ENCODE measurements around the gene PPP1R1B. TPM values are rescaled to one million over a fixed set of nuclear protein-coding genes. Genes with fewer than 3 reads are reported as not detected.

PPP1R1B gene
- total RNA-seq, 1 donor from 2014 or later, result not detected

GRCh38 chr17:39617100-39617445 lies 9.7 kb upstream of the PPP1R1B start:
- TF ChIP-seq CTCF (IDR thresholded peaks at IDR 0.05; ENCODE audit: unreplicated experiment), result no peak
- H3K36me3 Mint-ChIP-seq (ENCODE audit: insufficient read depth), result no peaks in the 10 kb centered on the region
- H3K9me3 Mint-ChIP-seq (ENCODE audit: low read depth), result no peaks in the 10 kb centered on the region
- peaks cover 77% of the 10 kb centered on the region for H3K27me3 Mint-ChIP-seq
- H3K4me1 Mint-ChIP-seq (ENCODE audit: low read depth), result no peaks in the 10 kb centered on the region
- DNase-seq (ENCODE audit: low spot score, unreplicated experiment), result no peak
- peak overlapping the region; percentile 31 for H3K4me3 Mint-ChIP-seq (ENCODE audit: low read depth)
- no peak overlapping the region for H3K27ac Mint-ChIP-seq

- TF ChIP-seq CTCF (IDR thresholded peaks at IDR 0.05; ENCODE audit: unreplicated experiment), result no peak
- Mint-ChIP-seq H3K27me3 (peaks cover 79% of the 10 kb centered on the region), H3K27ac (no peak overlapping the region), H3K36me3 (ENCODE audit: insufficient read depth) (no peaks in the 10 kb centered on the region), H3K4me3 (ENCODE audit: low read depth) (peak overlapping the region; percentile 71), H3K4me1 (ENCODE audit: low read depth) (no peaks in the 10 kb centered on the region), H3K9me3 (ENCODE audit: low read depth) (no peaks in the 10 kb centered on the region)
- DNase-seq (ENCODE audit: low spot score, unreplicated experiment), result no peak
Observed at GRCh38 chr17:39617446-39618245, 9.1 kb upstream of the PPP1R1B start.

- DNase-seq (ENCODE audit: low spot score, unreplicated experiment), result no peak
- H3K36me3 Mint-ChIP-seq (ENCODE audit: insufficient read depth), result no peaks in the 10 kb centered on the region
- no peaks in the 10 kb centered on the region for H3K4me1 Mint-ChIP-seq (ENCODE audit: low read depth)
- no peak overlapping the region for H3K27ac Mint-ChIP-seq
- H3K4me3 Mint-ChIP-seq (ENCODE audit: low read depth), result peak overlapping the region; percentile 71
- no peaks in the 10 kb centered on the region for H3K9me3 Mint-ChIP-seq (ENCODE audit: low read depth)
- H3K27me3 Mint-ChIP-seq, result peaks cover 73% of the 10 kb centered on the region
- no peak for TF ChIP-seq CTCF (IDR thresholded peaks at IDR 0.05; ENCODE audit: unreplicated experiment)
Observed at GRCh38 chr17:39618246-39618913, 8.4 kb upstream of the PPP1R1B start.

- H3K27me3 Mint-ChIP-seq, result peaks cover 72% of the 10 kb centered on the region
- H3K4me1 Mint-ChIP-seq (ENCODE audit: low read depth), result no peaks in the 10 kb centered on the region
- H3K27ac Mint-ChIP-seq, result no peak overlapping the region
- TF ChIP-seq CTCF (IDR thresholded peaks at IDR 0.05; ENCODE audit: unreplicated experiment), result no peak
- H3K36me3 Mint-ChIP-seq (ENCODE audit: insufficient read depth), result no peaks in the 10 kb centered on the region
- H3K4me3 Mint-ChIP-seq (ENCODE audit: low read depth), result no peak overlapping the region
- H3K9me3 Mint-ChIP-seq (ENCODE audit: low read depth), result no peaks in the 10 kb centered on the region
- DNase-seq (ENCODE audit: low spot score, unreplicated experiment), result no peak
Observed at GRCh38 chr17:39618956-39619785, 7.6 kb upstream of the PPP1R1B start.

- Mint-ChIP-seq H3K4me3 (ENCODE audit: low read depth) (no peak overlapping the region), H3K4me1 (ENCODE audit: low read depth) (no peaks in the 10 kb centered on the region), H3K36me3 (ENCODE audit: insufficient read depth) (no peaks in the 10 kb centered on the region), H3K27ac (no peak overlapping the region), H3K27me3 (peaks cover 70% of the 10 kb centered on the region), H3K9me3 (ENCODE audit: low read depth) (no peaks in the 10 kb centered on the region)
- no peak for DNase-seq (ENCODE audit: low spot score, unreplicated experiment)
- no peak for TF ChIP-seq CTCF (IDR thresholded peaks at IDR 0.05; ENCODE audit: unreplicated experiment)
Observed at GRCh38 chr17:39619786-39620101, 7.0 kb upstream of the PPP1R1B start.

Measured in progenitor cell of endocrine pancreas (in vitro differentiated cells).